GM21381 (cell line): Measurements from ENCODE around the gene DERL2.
"Not testable (repeated sequence)": the region's sequence is repeated elsewhere in the genome, so short reads cannot be mapped to it uniquely, and the experiment has no call there.

Experiments
- ATAC-seq: cut with Tn5 transposase; IDR thresholded peaks from one replicate; pipeline ENCODE4 v1.9.1; 2021; ENCODE audit warnings: mild to moderate bottlenecking, moderate library complexity; ENCODE audit not compliant: unreplicated experiment

The DERL2 gene

DNA sequence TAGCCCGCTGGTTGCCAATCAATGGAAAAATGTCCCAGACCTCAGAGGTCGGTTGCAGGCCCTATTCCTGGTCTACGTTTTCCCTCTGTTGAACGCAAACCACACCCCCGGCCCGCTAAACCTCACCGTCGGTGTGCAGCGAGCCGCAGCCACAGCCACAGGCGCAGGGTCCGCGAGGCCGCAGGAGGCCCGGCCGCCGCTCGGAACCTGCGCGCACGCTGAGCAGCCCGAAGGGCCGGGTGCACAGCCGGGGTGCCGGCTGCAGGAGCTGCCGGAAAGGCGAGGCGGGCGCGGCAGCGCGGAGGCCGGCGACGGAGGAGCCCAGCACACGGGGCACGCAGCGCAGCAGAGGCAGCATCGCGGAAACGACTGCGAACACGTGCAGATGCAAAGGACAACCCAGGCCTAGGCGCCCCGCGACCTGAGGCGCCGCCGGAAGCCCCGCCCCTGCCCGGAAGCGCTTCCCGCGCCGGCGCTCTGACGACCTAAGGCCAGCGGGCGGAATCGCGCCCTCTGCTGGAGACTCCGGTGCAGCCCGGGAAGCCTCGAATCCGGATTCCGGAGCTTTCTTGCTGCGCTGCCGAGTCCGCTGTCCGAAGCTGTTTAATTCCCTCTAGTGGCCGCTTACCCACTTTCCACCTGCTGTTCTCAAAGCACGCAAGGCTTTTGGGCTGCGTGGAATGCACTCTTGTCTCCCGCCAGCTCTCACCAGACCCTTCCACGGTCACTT, 47.1 kb downstream of the DERL2 start, which contains the start of gene C1QBP:
Gene C1QBP, minus strand, starts transcription at position 440 of the 730 bp plus-strand sequence. Its CDS starts 82 bp downstream, at position 358.
- peak; percentile 85 for ATAC-seq

DNA sequence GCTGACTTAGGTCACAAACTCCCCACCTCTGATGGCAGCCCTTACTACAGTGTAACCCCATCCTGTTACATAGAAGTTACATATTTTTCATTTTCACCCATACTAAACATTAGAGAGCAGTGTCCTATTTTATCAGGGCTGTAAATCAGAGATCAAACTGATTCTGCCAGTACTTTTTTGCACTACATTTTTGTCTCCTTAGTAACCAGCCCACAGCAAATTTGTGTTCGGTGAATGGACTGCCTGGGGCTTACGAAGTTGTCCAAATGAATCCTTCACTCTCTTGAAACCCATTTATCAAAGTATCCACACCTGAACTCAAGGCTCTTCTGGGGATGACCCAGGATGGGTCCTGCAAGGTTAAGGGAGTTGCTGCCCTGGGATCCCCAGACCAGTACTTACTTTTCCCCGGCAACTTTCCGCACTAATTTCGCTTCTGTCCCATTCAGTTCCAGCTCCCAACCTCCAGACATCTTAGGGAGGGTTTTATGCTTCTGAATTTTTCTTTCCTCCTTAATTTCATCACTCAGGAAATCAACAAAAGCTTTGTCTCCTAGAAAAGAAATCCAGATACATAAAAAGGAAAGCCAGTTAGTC, 48.2 kb downstream of the DERL2 start:
- ATAC-seq = no peak

DNA sequence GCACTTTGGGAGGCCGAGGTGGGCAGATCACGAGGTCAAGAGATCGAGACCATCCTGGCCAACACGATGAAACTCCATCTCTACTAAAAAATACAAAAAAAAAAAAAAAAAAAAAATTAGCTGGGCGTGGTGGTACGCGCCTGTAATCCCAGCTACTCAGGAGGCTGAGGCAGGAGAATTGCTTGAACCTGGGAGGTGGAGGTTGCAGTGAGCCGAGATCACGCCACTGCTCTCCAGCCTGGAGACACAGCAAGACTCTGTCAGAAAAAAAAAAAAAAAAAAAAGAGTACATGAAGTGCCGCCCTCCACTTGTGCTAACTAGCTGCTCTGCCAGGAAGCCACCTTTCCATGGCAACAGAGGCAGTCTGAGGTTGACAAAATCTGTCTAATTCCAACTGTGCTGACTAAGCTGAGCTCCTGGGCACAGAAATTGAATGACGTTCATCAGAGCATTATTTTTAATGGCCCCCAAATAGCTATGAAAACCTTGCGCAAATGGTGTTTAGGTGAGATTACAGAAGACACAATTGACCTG, 50.1 kb downstream of the DERL2 start:
- not testable (repeated sequence) for ATAC-seq

DNA sequence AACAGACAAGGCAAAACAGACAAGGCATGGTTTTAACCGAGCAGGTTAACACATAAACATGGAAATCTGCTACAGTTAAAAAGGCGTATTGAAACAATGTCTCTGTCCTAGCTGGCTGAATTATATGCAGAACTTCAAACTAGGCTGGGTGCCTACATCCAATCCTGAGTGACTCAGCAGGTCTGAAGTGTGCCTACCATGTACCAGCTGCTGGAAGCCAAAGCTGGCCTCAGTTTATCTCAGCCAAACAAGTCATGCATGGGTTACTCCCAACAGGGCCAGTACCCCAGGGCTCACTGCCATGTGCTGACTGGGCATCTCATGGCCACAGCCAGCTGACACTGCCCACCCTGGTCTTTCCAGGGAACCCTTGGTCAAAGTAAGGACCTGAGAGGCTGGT, 51.0 kb downstream of the DERL2 start:
- ATAC-seq = no peak

DNA sequence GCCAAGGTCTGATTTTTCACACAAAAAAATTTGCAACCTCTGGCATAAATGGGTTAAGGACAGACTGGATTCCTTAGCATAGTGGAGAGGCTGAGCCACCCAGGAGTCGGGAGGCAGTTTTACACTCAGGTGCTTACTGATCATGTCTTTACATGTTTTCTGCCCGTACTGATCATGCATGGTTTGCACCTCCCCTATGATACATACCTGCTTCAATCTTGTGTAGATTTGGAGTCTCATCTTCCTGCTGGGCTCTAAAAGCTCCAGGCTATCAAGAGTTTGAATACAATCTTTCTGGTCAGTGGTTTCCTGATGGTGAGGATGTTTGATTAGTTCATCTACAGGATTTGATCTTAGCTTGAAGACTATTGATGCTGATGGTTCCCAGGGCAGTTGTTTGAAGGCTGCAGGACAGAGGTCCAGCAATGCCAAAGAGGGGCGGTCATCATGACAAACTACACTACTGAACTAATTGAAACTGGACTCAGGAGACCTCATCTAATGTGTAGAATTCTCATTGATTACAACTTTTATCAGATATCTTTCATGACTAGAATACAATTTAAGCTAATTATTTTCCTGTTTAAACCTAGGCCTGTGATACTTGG, 53.9 kb downstream of the DERL2 start:
- no peak for ATAC-seq

DNA sequence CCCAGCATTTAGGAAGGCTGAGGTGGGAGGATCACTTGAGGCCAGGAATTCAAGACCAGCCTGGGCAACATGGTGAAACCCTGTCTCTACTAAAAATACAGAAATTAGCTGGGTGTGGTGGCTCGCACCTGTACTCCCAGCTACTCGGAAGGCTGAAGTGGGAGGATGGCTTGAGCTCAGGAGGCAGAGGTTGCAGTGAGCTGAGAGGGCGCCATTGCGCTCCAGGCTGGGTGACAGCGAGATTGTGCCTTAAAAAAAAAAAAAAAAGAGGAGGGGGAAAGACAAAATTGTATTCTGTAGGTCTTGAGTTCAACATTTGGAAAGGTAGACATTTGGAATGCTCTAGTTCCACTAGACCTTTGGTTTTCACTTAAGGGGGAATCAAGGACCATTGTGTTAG, 54.7 kb downstream of the DERL2 start:
- ATAC-seq = not testable (repeated sequence)

DNA sequence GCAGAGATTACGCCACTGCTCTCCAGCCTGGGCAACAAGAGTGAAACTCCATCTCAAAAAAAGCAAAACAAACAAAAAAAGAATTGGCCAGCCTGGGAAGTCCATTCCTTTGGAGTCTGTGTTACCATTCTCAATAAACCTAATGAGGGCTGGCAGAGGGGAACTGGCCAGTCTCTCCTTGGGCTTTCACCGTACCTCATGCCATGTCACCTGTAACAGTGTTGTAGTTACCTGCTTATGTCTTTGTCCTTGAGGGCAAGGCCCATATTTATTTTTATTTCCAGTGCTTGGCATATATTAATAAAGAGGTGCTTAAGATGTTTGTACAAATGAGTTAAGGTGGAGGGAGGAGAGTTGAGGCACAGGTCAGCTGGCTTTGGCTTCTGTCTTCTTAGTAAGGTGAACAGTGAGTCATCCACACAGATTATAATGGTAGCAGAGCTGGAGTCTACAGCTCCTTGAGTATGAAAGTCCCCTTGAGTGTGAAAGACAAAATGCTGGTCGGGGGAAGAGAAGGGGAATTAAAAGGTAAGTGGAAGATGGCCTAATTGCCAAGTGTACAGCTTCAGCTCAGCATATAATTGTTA, 55.5 kb downstream of the DERL2 start:
- ATAC-seq = no peak

DNA sequence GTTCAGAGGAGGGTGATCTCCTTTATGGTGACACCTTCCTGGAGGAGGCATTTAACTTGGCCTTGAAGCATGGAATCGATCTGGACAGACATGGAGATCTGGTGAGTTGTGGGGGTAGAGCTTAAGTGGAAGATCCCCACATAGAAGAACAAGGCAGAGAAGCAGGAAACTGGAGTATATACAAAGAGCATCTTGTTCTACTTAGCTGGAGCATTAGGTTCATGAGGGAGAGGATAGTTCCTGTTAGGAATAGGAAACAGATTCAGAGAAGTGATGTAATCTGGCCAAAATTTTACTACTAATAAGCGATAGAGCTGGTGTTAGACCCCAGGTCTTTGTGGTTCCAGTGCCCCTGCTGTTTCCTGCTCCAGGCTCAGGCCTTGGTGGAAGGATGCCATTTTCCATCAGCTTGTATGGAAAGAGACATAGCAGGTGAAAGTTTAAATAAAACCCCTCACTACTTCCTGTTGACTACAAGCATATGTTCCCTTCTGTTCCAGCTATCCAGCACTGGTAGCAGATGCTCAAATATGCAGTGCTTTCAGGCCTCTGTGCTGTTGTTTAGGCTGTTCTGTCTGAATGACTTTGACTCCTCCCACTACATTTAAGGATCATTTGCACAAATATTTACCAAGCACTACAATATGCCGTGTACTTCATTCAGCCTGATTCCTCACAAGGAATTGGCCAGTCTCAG, 56.6 kb downstream of the DERL2 start:
- no peak for ATAC-seq

DNA sequence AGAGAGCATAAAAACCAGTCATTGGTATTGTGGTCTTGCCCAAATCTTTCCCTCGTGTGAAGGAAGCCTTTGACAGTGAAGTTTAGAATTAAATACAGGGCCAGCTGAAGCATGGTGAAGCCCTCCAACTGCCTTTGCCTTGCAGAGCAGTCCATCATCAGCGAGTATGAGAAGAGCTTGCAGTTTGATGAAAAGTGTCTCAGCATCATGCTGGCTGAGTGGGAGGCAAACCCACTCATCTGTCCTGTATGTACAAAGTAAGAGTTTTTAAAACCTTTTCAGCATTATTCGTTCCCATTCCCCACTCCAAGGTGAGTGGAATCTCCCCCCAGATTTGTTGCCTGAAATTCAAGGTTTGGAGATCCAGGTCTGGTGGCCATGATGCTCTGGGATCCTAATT, 60.2 kb downstream of the DERL2 start:
- no peak for ATAC-seq

DNA sequence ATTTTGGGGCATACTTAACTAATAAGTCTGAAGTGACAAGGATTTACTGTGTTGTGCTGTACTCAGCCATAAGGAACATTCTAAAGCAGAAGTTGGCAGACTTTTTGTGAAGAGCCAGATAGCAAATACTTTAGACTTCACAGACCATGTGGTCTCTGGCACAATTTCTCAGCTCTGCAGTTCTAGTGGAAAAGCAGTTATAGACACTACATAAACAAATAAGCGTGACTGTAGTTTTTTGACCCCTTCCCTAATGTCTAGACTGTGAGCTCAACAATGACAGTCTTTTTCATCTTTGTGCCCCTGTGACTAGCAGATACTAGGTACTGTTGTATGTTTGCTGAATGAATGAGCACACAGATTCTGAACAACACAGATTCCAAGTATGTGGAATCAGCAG, 61.1 kb downstream of the DERL2 start:
- no peak for ATAC-seq

DNA sequence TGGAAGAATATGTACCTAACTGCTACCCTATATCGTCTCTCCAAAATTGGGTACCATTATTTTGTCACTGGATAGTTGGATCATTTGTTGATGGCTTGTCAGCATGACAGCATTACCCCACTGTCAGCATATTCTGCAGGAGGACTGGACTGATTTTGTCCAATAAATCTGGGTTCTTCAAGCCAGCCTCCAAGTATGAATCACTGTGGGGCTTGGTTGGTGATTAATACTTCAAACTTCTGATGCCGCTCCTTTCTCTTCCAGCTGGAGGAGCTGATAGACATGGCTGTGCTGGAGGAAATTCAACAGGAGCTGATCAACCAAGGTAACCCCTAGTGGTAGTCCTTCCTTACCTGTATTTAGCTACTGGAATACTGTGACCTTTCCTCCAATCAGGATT, 63.5 kb downstream of the DERL2 start:
- no peak for ATAC-seq
